Endothelial cell of umbilical vein (primary cell): ENCODE data around the gene POGZ. TPM values are rescaled to one million over a fixed set of nuclear protein-coding genes. Genes with fewer than 3 reads are reported as not detected.

ENCODE experiments used
- BruUV-seq: library from RNA; stranded (reverse); fragments of 400-500 nt; replicated peaks from 2 replicates; lab custom pipeline; 2021; lab: Mats Ljungman, UMichigan
- CTCF ChIA-PET: fragments of 300-600, 350-600 bp; sonication (Branson Sonifier 250); formaldehyde crosslinking; loops from one replicate; lab custom pipeline; 2021; ENCODE audit warnings: antibody characterized with exemption, inconsistent platforms; lab: Charles Lee
- POLR2A ChIA-PET: fragments of 300-600, 350-600 bp; sonication (Branson Sonifier 250); formaldehyde crosslinking; loops from one replicate; lab custom pipeline; 2021; ENCODE audit warnings: antibody characterized with exemption, inconsistent platforms; lab: Charles Lee
- DNase-seq: peaks from one replicate; pipeline ENCODE4 v3.0.0-alpha.2; 2011; ENCODE audit warnings: low read depth, low spot score
- FAIRE-seq: peaks from 2 replicates; lab custom pipeline; 2011; peaks lifted over from hg19 to GRCh38; lab: Jason Lieb, UNC
- H2AFZ ChIP-seq: 2 replicates; pipeline ENCODE4 v1.6.0; 2012; ENCODE audit warnings: low read depth, low read length, control low read depth, inconsistent platforms
- H3K27ac ChIP-seq: 2 replicates; pipeline ENCODE4 v1.5.1; 2011; ENCODE audit warnings: low read depth, mild to moderate bottlenecking, control low read depth, low read length, moderate library complexity; ENCODE audit not compliant: insufficient read depth
- H3K27me3 ChIP-seq, 2 experiments: 2 replicates each; pipeline versions ENCODE4 v1.6.0 to v1.6.1; 2011; ENCODE audit warnings: low read length in 2 of 2, mixed read lengths in 1 of 2; ENCODE audit not compliant: control insufficient read depth in 2 of 2, insufficient read depth in 2 of 2
- H3K36me3 ChIP-seq, 2 experiments: 2 replicates in 1 of 2; 3 replicates in 1 of 2; pipeline ENCODE4 v1.5.1; 2011; ENCODE audit warnings: low read length in 2 of 2, mild to moderate bottlenecking in 1 of 2, moderate library complexity in 1 of 2; ENCODE audit not compliant: control insufficient read depth in 2 of 2, insufficient read depth in 2 of 2; ENCODE audit errors: extremely low read depth in 1 of 2
- H3K4me1 ChIP-seq: 3 replicates; pipeline ENCODE4 v1.5.1; 2011; ENCODE audit warnings: mild to moderate bottlenecking, low read length; ENCODE audit not compliant: control insufficient read depth, insufficient read depth; ENCODE audit errors: extremely low read depth
- H3K4me2 ChIP-seq: 2 replicates; pipeline ENCODE4 v1.6.1; 2011; ENCODE audit warnings: low read length, control low read depth, mixed read lengths; ENCODE audit not compliant: insufficient read depth
- H3K4me3 ChIP-seq, 3 experiments: fragments of 200-600 bp in 1 of 3; sonication (generic), shearing (Covaris generic) in 1 of 3; replicated peaks in 1 of 3; 2 replicates each; pipeline ENCODE4 v1.5.1; 2011 to 2016; ENCODE audit warnings: control low read depth in 3 of 3, low read length in 3 of 3, mild to moderate bottlenecking in 2 of 3, inconsistent platforms in 1 of 3, low read depth in 1 of 3, moderate library complexity in 1 of 3; ENCODE audit not compliant: insufficient read depth in 1 of 3
- H3K79me2 ChIP-seq: 2 replicates; pipeline ENCODE4 v1.6.0; 2012; ENCODE audit warnings: low read length, inconsistent platforms; ENCODE audit not compliant: control insufficient read depth, insufficient read depth
- H3K9ac ChIP-seq: replicated peaks from 2 replicates; pipeline ENCODE3; 2011; ENCODE audit warnings: low read length, control low read depth; ENCODE audit not compliant: insufficient read depth; ENCODE audit errors: extremely low read depth
- H3K9me1 ChIP-seq: replicated peaks from 3 replicates; pipeline ENCODE4 v1.6.0; 2011; ENCODE audit warnings: mild to moderate bottlenecking, low read length; ENCODE audit not compliant: control insufficient read depth, insufficient read depth; ENCODE audit errors: extremely low read depth
- H3K9me3 ChIP-seq: replicated peaks from 2 replicates; pipeline ENCODE4 v1.5.1; 2012; ENCODE audit warnings: low read length, inconsistent platforms; ENCODE audit not compliant: control insufficient read depth, insufficient read depth
- H4K20me1 ChIP-seq: replicated peaks from 2 replicates; pipeline ENCODE3; 2011; ENCODE audit warnings: mild to moderate bottlenecking, low read length; ENCODE audit not compliant: control insufficient read depth, insufficient read depth; ENCODE audit errors: extremely low read depth
- CTCF ChIP-seq, 2 donors: IDR thresholded peaks; 1 replicate in 1 of 2; 2 replicates in 1 of 2; pipeline ENCODE4 v1.5.1; 2011; ENCODE audit warnings: low read length in 2 of 2, mild to moderate bottlenecking in 2 of 2, moderate library complexity in 2 of 2, control low read depth in 1 of 2, inconsistent platforms in 1 of 2, low read depth in 1 of 2; ENCODE audit not compliant: insufficient read depth in 1 of 2; ENCODE audit errors: extremely low read depth in 1 of 2
- EZH2 ChIP-seq: IDR thresholded peaks from 2 replicates; pipeline ENCODE4 v1.6.1; 2012; ENCODE audit warnings: borderline replicate concordance, low read depth, mild to moderate bottlenecking, moderate library complexity, low read length, inconsistent platforms; ENCODE audit not compliant: severe bottlenecking
- FOS ChIP-seq: IDR thresholded peaks from 2 replicates; pipeline ENCODE4 v1.6.1; 2011; ENCODE audit warnings: mild to moderate bottlenecking, low read length, moderate library complexity, borderline replicate concordance; ENCODE audit not compliant: insufficient read depth
- GATA2 ChIP-seq: IDR thresholded peaks from 2 replicates; pipeline ENCODE4 v1.7.0; 2011; ENCODE audit warnings: low read depth, mild to moderate bottlenecking, moderate library complexity, mixed read lengths, low read length; ENCODE audit not compliant: insufficient read length, insufficient read depth
- JUN ChIP-seq: IDR thresholded peaks from 2 replicates; pipeline ENCODE4 v1.6.1; 2011; ENCODE audit warnings: borderline replicate concordance, low read depth; ENCODE audit not compliant: insufficient read length, insufficient read depth
- MAX ChIP-seq: IDR thresholded peaks from 2 replicates; pipeline ENCODE4 v1.6.1; 2011; ENCODE audit not compliant: insufficient read depth, insufficient read length
- MYC ChIP-seq: IDR thresholded peaks from one replicate; pipeline ENCODE4 v1.6.1; 2011; ENCODE audit warnings: mild to moderate bottlenecking, low read depth, low read length
- POLR2A ChIP-seq: IDR thresholded peaks from 2 replicates; pipeline ENCODE4 v1.6.1; 2012; ENCODE audit warnings: low read depth, mild to moderate bottlenecking, control low read depth, low read length
- POLR2AphosphoS5 ChIP-seq: IDR thresholded peaks from 2 replicates; pipeline ENCODE4 v1.6.1; 2012; ENCODE audit warnings: low read depth, mild to moderate bottlenecking, control low read depth, low read length, moderate library complexity; ENCODE audit not compliant: insufficient read depth
- dilution Hi-C: fragments of 300-500 bp; cut with MboI; formaldehyde crosslinking; loops from one replicate; pipeline ENCODE4 v1.15.0; 2019; ENCODE audit warnings: low sequenced_read_pairs; ENCODE audit not compliant: extremely low pct_ligation_motif_present
- intact Hi-C: fragments of 100-400 bp; cut with micrococcal nuclease; formaldehyde crosslinking; loops from one replicate; pipeline ENCODE4 v1.10.0; 2022
- polyA plus RNA-seq, 4 experiments: library from polyadenylated mRNA; depleted of rRNA in 3 of 4; stranded (reverse) in 3 of 4; unstranded in 1 of 4; fragments of >200 nt; gene quantifications; 2 replicates each; pipeline versions ENCODE4 v1.2.1 to v1.2.3, GENCODE V29; 2011 to 2012; ENCODE audit warnings: missing spikeins in 1 of 4
- total RNA-seq: library from RNA; stranded (reverse); gene quantifications from 2 replicates; pipeline ENCODE4 v1.2.3, GENCODE V29; 2021

The POGZ gene
- total and polyA plus RNA-seq, 2 donors (not counting 3 experiments of a cell fraction or from before 2014, with no cell fraction given), result 50.7 to 96.7 TPM

- BruUV-seq, result no TSS peak
- Histone ChIP-seq H3K27me3 (no peaks in the 10 kb centered on the region), H3K4me2 (no peak overlapping the region), H3K4me3 (no peak overlapping the region), H3K36me3 (peaks cover 36% of the 10 kb centered on the region in 2 experiments), H3K9ac (no peak overlapping the region), H3K9me1 (no peaks in the 10 kb centered on the region), H4K20me1 (no peaks in the 10 kb centered on the region), H3K79me2 (no peaks in the 10 kb centered on the region), H2AFZ (no peak overlapping the region), H3K4me1 (no peaks in the 10 kb centered on the region), H3K27ac (no peak overlapping the region), H3K9me3 (no peaks in the 10 kb centered on the region)
- intact Hi-C loops, result no loop called here
- TF ChIP-seq GATA2 (no peak), JUN (no peak), POLR2A (no peak), FOS (no peak), MAX (no peak), POLR2AphosphoS5 (no peak), EZH2 (no peak), MYC (no peak), CTCF (IDR thresholded peaks at IDR 0.05; ENCODE audit: extremely low read depth in 1 of 2, insufficient read depth in 1 of 2, low read depth in 1 of 2, low read length in 2 of 2) (no peak)
- CTCF ChIA-PET, result no interaction called here
- POLR2A ChIA-PET, result no interaction called here
- FAIRE-seq (no peak), DNase-seq (no peak)
- dilution Hi-C loops, result no loop called here
Observed at GRCh38 chr1:151408891-151409290, 50.4 kb downstream of the POGZ start.
